ENCODE results near the gene ZNF534. TPM values are rescaled to one million over a fixed set of nuclear protein-coding genes. Genes with fewer than 3 reads are reported as not detected.

ZNF534 gene
- total RNA-seq, 1 donor from 2014 or later, result 0.44 TPM

DNA sequence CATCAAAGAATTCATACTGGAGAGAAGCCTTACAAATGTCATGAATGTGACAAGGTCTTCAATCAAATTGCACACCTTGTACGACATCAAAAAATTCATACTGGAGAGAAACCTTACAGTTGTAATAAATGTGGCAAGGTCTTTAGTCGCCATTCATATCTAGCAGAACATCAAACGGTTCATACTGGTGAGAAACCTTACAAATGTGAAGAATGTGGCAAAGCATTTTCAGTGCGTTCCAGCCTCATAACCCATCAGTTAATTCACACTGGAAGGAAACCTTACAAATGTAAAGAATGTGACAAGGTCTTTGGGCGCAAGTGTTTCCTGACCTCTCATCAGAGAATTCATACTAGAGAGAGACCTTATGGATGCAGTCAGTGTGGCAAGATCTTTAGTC, 13.2 kb upstream of the ZNF534 start:
- Histone ChIP-seq H3K9me3 (replicated peaks) (peaks cover 100% of the 10 kb centered on the region), H3K27me3 (ENCODE audit: low read depth) (no peaks in the 10 kb centered on the region), H3K4me1 (no peaks in the 10 kb centered on the region), H3K36me3 (peaks cover 56% of the 10 kb centered on the region), H3K27ac (replicated peaks) (no peak overlapping the region), H3K4me3 (no peak overlapping the region)
- intact Hi-C loops (cut with micrococcal nuclease), result no loop called here
- TF ChIP-seq, protein P1, sequence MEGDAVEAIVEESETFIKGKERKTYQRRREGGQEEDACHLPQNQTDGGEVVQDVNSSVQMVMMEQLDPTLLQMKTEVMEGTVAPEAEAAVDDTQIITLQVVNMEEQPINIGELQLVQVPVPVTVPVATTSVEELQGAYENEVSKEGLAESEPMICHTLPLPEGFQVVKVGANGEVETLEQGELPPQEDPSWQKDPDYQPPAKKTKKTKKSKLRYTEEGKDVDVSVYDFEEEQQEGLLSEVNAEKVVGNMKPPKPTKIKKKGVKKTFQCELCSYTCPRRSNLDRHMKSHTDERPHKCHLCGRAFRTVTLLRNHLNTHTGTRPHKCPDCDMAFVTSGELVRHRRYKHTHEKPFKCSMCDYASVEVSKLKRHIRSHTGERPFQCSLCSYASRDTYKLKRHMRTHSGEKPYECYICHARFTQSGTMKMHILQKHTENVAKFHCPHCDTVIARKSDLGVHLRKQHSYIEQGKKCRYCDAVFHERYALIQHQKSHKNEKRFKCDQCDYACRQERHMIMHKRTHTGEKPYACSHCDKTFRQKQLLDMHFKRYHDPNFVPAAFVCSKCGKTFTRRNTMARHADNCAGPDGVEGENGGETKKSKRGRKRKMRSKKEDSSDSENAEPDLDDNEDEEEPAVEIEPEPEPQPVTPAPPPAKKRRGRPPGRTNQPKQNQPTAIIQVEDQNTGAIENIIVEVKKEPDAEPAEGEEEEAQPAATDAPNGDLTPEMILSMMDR (IDR thresholded peaks at IDR 0.05; ENCODE audit: borderline replicate concordance), result no peak
- DNase-seq, result no peak

DNA sequence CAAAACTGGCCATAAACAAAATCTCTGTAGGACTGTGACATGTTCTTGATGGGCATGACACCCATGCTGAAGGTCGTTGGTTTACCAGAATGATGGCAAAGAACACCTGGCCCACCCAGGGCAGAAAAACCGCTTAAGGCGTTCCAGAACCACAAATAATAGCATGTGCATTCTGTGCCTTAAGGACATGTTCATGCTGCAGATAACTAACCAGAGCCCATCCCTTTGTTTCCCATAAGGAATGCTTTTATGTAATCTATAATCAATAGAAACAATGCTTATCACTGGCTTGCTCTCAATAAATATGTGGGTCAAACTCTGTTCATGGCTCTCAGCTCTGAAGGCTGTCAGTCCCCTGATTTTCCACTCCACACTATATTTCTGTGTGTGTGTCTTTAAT, 13.2 kb downstream of the ZNF534 start:
- no peaks in the 10 kb centered on the region for H3K4me1 ChIP-seq
- peaks cover 15% of the 10 kb centered on the region for H3K36me3 ChIP-seq
- TF ChIP-seq, protein P1 (IDR thresholded peaks at IDR 0.05; ENCODE audit: borderline replicate concordance), result no peak
- no peak overlapping the region for H3K4me3 ChIP-seq
- intact Hi-C loops (cut with micrococcal nuclease), result no loop called here
- no peaks in the 10 kb centered on the region for H3K27me3 ChIP-seq (ENCODE audit: low read depth)
- peaks cover 82% of the 10 kb centered on the region for H3K9me3 ChIP-seq (replicated peaks)
- no peak overlapping the region for H3K27ac ChIP-seq (replicated peaks)
- no peak for DNase-seq

DNA sequence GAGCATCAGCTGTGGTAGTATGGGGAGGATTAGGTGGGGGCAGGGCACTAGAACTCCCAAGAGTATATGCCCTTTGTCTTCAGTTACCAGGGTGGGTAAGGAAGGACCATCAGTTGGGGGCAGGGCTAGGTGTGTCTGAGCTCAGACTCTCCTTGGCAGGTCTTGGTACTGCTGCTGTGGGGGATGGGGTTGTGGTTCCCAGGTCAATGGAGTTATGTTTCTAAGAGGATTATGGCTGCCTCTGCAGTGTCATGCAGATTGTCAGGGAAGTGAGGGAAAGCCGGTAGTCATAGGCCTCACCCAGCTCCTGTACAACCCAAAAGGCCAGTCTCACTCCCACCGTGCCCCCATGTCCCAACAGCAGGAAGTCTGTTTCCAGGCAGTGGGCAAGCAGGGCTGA, 15.6 kb downstream of the ZNF534 start:
- intact Hi-C loops (cut with micrococcal nuclease), result no loop called here
- H3K4me3 ChIP-seq, result no peak overlapping the region
- no peaks in the 10 kb centered on the region for H3K36me3 ChIP-seq
- peaks cover 81% of the 10 kb centered on the region for H3K9me3 ChIP-seq (replicated peaks)
- no peak overlapping the region for H3K27ac ChIP-seq (replicated peaks)
- DNase-seq, result no peak
- TF ChIP-seq, protein P1 (IDR thresholded peaks at IDR 0.05; ENCODE audit: borderline replicate concordance), result no peak
- H3K4me1 ChIP-seq, result no peaks in the 10 kb centered on the region
- no peaks in the 10 kb centered on the region for H3K27me3 ChIP-seq (ENCODE audit: low read depth)

DNA sequence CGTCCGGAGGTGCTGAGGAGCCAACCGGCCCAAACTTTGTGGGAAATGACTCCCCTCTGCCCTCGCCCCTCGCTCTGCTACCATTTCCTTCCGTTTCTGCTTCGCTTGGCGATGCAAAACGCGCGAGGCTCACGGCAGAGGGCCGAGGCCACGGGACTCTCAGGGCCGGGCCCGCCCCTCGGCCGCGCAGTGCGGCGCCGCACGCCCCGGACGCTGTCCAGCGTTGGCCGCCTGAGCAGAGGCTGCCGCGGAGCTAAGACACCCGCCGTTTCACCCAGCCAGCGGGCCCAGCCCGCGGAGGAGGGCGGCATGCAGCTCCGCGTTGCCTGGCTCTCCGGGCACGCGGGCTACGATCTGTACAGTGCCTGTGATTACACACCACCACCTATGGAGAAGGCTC, 22.3 kb downstream of the ZNF534 start:
- H3K27ac ChIP-seq (replicated peaks), result no peak overlapping the region
- peak overlapping the region; percentile 13 for H3K4me3 ChIP-seq
- TF ChIP-seq, protein P1 (IDR thresholded peaks at IDR 0.05; ENCODE audit: borderline replicate concordance), result no peak
- peaks cover 92% of the 10 kb centered on the region for H3K9me3 ChIP-seq (replicated peaks)
- H3K36me3 ChIP-seq, result peaks cover 17% of the 10 kb centered on the region
- peaks cover 8% of the 10 kb centered on the region for H3K27me3 ChIP-seq (ENCODE audit: low read depth)
- peaks cover 17% of the 10 kb centered on the region for H3K4me1 ChIP-seq
- intact Hi-C loops (cut with micrococcal nuclease), result no loop called here
- DNase-seq, result no peak

DNA sequence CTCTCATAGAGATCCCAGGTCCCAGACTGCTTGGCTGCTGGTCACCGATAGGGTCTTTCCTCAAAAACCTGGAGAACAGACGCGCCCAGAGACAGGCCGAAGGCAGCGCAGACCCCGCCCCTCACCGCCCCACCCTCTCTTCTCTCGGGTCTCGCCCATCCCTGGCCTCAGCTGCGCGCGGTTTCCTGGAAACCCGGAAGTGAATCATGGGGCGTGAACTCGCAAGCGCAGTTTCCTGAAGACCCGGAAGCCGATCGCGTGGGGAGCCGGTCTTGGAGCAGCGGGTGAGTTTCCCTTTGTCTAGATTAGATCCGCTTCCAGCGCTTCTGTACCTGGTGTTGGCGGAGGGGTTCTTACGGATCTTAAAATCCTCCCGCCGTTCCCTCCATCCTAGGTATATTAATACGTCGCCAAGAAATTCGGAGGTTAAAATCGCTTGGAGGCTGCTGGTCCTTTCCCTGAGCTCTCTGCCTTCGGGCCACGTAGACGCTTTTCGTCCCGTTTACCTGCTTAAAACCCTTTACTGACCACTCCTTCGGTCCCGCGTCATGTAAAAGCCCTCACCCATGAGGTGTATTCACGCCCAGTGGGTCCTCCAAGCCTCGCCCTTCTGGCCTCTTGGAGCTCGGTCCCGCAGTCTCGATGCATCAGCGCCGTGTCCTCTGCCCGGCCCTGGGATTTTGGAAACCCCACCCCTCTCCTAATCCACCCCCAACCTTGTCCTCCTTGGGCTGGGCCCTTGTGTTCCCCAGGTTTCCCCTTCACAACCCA, 24.6 kb downstream of the ZNF534 start, which contains the start of gene ZNF578:
ZNF578 (plus strand) TSS at position 230 of the 771 bp plus-strand sequence. CDS start 48,293 bp downstream, outside the sequence.
- Histone ChIP-seq H3K9me3 (replicated peaks) (peaks cover 92% of the 10 kb centered on the region), H3K27ac (replicated peaks) (peak within 1 kb of the TSS; percentile 39), H3K4me3 (peak within 1 kb of the TSS; percentile 69), H3K4me1 (peaks cover 17% of the 10 kb centered on the region), H3K27me3 (ENCODE audit: low read depth) (peaks cover 8% of the 10 kb centered on the region), H3K36me3 (peaks cover 40% of the 10 kb centered on the region)
- intact Hi-C loops (cut with micrococcal nuclease), result no loop called here
- TF ChIP-seq, protein P1 (IDR thresholded peaks at IDR 0.05; ENCODE audit: borderline replicate concordance), result peak; percentile 21
- peak; percentile 84 for DNase-seq

Data from left ventricle myocardium inferior (tissue), 1 donor.